Activated gamma-delta T cell treated with anti-CD3 and anti-CD28 coated beads, Interleukin-2, amount 50 U/mL, for 16 hours (primary cell): ENCODE data around the gene NEUROD2.
A peak's percentile ranks its signal among the peaks of the same experiment; 100 is the strongest.

Experiments
- DNase-seq: peaks from one replicate; pipeline ENCODE4 v3.0.0-alpha.2; 2020; ENCODE audit warnings: low read depth

NEUROD2 gene

DNA sequence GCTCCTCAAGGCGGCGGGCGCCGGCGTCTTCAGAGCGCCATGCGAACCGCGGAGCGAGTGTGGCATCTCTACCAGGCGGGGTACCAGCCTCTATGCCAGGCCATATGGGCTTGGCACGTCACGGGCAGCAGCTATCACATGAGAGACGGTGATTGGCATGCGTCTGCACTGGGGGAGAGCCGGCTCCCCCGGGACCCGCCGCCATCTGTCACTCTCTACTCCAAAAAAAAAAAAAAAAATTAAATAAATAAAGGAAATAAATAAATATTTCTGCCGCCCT lies at the start of gene NEUROD2:
TSS of gene NEUROD2 (minus strand) at position 70 of the 280 bp plus-strand sequence. CDS start 1,321 bp downstream, outside the sequence.
- DNase-seq = no peak

DNA sequence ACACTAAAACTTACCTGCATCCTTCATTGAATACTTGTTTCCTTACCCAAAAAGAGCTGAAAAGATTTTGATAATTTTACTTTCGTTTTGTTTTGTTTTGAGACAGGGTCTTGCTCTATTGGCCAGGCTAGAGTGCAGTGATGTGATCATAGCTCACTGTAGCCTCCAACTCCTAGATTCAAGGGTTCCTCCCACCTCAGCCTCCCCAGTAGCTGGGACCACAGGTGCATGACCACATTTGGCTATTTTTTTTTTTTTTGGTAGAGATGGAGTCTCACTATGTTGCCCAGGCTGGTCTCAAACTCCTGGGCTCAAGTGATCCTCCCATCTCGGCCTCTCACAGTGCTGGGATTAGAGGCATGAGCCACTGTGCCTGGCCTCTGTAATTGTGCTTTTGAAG lies 47.4 kb upstream of the NEUROD2 start:
- no peak for DNase-seq

DNA sequence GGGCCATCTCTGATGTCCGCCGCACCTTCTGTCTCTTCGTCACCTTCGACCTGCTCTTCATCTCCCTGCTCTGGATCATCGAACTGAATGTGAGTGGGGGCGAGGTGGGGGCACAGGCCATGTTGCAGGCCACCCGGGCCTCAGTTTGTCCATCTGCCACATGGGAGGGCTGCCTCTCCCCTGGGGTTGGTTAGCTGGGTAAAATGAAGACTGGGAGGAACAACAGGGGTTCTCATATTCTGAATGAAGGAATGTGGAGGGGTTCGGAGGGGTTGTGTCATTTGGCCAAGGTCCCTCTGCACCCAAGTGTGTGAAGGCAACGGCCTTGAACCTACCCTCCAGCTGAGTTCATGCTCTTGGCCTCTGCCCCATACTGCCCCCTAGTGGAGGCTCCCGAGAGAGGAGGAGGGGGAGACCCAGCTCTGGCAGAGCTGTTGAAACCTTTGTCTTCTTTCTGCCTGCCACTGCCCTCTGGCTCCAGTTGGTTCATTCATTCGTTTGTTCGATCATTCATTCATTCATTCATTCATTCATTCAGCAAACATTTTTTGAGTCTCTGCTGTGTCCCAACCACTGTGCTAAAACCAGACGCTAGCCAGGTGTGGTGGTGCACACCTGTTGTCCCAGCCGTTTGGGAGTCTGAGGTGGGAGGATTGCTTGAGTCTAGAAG lies 46.1 kb upstream of the NEUROD2 start:
- DNase-seq = peak; percentile 68

DNA sequence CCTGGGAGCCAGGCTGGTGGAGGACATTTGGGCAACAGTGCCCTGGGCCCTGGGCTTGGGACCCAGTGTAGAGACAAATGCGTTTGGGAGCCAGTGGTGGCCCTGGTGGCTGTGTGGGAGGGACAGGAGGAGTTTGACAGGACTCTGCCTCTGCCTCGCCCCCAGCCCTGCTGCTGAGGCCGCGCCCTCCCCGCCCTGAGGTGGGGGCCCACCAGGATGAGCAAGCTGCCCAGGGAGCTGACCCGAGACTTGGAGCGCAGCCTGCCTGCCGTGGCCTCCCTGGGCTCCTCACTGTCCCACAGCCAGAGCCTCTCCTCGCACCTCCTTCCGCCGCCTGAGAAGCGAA lies 45.6 kb upstream of the NEUROD2 start:
- DNase-seq = no peak

DNA sequence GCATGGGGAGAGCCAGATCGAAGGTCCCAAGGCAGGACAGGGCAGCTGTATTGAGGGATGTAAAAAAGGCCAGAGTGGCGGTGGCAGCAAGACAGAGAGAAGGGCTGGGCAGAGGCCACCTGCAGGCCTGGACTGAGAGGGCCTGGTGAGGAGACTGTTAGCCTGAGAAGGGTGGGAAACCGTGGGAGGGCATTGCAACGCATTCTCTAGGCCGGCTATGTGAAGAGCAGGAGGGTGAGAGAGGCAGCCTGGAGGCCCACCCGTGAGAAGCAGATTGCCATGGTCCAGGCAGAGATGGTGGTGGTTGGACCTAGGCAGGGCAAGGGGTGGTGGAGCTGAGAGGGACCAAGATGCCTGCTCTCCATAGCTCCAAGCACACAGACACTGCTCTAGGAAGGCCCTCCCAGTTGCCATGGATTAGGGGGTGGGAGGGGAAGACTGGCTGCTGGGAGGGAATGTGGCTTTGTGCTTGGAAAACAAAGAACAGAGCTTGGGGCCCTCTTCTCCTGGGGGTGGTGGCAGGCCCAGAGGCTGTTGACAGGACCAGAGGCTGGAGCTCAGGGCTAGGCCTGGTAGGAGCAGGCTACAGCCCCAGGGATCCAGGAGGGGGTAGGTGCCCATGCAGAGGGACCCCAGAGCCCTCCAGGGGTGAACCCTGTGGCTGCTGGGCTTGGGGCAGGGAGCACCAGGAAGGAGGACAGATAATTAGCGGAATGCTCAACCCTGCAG lies 45.0 kb upstream of the NEUROD2 start:
- DNase-seq = no peak

DNA sequence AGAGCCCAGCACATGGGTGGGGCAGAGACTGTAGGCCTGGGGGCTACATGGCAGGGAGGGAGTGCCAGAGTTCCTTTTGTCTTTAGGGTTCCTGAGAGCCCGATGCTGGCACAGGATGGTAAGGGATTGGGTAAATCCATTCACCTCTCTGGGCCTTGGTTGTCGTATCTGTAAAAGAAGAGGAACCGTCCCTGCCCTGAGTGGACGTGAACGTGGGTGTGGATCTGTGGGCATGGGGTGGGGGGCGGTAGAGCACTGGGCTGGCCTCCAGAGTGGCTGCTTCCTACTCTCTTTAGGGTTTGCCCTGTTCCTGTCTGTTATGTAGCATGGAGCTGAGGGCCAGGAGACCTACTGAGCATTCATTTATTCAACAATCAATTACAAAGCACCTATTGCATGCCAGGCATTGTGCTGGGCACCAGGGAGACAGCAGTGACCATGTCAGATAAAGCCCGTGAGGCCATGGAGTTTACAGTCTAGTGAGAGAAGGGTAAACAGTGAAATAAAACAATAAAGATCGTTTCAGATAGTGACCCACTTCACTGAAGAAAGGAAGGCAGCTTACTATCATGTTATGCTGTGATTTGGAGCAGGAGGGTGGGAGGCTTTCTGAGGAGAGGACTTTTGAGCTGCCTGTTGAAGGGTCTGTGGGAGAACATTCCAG lies 44.3 kb upstream of the NEUROD2 start:
- DNase-seq = no peak

DNA sequence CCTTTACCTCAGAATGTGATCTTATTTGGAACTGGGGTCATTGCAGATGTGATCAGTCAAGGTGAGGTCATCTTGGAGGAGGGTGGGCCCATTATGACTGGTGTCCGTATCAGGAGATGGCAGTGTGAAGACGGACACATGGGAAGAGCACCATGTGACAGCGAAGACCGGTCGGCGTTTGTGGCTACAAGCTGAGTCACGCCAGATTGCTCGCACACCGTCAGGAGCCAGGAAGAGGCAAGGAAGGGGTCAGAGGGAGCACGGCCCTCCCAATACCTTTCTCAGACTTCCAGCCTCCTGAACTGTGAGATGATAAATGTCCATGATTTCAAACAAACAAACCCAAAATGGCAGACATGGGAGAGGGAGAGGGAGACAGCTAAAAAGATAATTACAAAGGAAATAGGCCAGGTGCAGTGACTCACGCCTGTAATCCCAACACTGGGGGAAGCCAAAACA lies 42.4 kb upstream of the NEUROD2 start:
- no peak for DNase-seq

DNA sequence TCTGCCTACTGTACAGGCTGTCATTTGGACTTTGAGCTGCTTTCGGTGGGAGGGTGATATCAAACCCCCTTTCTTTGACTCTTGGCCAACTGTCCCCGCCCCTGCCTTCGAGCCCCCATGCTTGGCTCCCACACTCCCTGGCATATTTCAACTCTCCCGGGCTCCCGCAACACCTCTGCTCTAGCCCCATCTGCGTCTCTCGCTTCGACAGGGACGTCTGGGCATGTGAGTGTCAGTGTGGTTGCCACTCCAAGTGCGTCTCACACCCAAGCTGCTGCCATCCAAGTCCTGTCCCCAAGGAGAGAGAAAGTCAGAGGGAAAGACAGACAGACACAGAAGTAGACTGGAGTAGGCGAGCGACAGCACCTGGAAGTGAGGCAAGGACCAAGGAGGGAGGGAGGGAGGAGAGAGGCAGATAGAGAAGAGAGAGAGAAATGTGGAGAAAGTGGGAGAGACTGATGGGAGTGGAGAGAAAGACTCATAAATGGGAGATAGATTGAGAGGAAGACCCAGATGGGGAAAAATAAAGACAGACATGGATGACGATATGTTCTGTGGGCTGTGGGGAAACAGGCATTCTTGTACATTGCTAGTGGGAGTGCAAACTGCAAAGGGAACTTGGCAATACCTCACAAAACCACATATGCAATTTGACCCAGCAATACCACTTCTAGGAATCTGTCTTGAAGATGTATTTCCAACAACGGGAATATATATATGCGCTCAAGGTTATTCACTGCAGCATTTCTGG lies 41.1 kb upstream of the NEUROD2 start:
- DNase-seq = no peak

DNA sequence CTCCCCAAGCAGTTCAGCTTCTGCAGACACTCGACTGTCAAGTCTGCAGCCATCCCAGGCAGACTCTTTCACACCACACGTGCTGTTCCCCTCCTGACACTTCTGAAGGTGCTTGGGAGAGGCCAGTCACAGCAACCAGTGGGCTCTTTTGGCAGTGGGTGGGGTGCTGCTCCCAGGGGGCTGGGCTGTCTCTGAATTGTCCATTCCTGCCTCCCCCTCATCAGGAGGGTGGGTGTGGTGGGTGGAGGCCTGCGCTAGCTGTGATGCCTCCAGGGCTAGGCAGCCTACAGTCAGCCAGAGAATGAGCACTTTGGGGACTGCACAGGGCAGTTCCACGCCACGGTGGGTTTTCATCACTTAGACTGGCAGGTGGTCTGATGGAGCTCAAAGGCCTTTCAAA lies 39.5 kb upstream of the NEUROD2 start:
- no peak for DNase-seq

DNA sequence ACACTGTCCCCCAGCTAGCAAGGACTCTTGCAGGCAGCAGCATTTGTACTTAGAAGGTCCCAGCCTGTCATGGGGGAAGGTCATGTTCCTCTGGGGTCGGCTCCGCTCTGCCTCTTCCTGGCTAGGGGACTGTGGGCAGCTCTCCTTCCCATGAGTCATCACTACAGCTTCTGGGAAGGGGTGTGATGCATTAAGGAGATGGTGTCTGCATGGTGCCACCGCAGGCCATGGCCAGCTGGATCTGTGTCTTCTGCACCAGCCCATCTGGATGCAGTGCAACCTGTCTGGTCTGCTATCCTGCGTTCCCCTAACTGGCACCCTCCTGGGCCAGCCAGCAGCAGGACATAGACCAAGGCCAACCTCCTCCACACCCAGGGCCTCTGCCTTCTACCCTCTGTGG lies 35.6 kb upstream of the NEUROD2 start:
- no peak for DNase-seq

DNA sequence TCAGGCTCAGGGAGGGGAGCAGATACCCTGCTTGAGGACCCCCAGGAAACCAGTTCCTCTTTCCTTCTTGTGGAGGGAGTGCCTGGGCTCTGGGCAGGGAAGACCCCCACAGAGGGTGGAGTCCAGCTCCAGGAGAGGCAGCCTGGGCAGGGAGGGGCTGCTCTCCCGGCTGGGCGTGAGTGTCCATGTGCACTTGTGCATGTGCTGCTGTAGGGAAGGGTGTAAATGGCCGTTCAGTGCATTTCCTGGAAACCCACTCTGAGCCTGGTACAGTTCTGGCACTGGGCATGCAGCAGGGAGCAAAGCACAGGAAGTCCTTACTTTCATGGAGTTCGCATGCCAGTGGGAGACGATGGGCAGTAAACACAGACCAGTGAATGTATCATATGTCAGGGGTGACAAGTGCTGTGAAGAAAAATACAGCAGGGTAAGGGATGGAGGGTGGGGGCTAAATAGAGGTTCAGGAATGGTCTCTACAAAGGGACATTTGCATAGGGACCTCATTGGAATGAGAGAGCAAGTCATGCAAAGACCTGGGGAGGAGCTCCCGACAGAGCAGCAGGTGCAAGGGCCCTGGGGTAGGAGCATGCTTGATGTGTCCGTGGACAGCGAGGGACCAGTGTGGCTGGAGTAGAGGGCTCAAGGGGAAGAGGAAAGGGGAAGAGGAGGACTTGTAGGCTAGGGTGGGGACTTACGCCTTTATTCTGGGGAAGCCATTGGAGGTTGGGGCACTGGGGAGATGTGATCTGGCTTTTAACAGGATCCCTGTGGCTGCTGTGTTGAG lies 34.8 kb upstream of the NEUROD2 start:
- DNase-seq = no peak

DNA sequence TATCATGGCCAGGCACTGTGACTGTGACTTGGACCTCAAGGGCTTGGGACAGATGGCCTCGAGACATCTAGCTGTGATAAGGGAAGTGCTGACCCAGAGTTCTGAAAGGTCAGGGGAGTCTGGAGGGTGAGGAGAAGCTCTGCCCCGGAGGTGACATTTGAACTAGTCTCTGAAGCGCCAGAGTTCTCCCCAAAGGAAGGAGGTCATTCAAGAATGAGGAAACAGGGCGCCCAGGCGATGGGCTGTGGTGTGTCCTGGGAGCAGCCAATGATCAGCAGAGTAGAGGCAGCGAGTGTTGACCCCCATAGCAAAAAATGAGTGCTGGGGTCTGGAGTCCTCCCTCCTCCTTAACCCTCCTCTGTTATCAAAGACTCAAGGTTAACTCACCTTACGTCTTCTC lies 34.2 kb upstream of the NEUROD2 start:
- DNase-seq = no peak

DNA sequence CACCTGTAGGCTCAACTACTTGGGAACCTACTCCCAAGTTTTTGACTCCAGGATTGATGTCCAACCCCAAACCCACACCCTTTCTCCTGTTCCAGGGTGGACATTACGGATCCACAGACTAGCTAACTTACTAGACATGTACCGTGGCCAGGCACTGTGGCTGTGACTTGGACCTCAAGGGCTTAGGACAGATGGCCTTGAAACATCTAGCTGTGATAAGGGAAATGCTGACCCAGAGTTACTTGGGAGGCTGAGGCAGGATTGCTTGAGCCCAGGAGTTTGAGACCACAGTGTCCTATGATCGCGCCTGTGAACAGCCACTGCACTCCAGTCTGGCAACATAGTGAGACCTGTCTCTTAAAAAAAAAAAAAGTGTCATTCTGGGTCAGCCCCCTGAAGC lies 33.4 kb upstream of the NEUROD2 start:
- no peak for DNase-seq

DNA sequence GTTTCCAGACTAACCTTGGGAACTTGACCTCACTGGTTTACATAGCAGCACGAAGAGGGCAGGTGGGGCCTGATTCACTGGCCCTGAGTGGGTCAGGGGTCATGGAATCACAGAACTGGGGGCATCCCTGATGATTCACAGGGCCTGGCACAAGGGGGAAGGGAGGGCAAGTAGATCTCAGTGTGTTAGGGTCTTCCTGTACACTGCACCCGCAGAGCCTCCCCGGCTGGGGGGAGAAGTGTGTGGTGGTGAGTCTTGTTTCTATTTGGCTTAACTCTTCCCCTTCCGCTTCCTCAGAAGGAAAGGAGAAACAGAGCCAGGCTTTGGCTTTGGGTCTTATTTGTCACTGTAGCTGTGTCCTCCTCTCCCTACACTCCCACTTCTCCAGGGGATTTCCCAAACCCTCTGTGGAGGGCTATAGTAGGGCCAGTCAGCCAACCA lies 32.9 kb upstream of the NEUROD2 start:
- DNase-seq = no peak

DNA sequence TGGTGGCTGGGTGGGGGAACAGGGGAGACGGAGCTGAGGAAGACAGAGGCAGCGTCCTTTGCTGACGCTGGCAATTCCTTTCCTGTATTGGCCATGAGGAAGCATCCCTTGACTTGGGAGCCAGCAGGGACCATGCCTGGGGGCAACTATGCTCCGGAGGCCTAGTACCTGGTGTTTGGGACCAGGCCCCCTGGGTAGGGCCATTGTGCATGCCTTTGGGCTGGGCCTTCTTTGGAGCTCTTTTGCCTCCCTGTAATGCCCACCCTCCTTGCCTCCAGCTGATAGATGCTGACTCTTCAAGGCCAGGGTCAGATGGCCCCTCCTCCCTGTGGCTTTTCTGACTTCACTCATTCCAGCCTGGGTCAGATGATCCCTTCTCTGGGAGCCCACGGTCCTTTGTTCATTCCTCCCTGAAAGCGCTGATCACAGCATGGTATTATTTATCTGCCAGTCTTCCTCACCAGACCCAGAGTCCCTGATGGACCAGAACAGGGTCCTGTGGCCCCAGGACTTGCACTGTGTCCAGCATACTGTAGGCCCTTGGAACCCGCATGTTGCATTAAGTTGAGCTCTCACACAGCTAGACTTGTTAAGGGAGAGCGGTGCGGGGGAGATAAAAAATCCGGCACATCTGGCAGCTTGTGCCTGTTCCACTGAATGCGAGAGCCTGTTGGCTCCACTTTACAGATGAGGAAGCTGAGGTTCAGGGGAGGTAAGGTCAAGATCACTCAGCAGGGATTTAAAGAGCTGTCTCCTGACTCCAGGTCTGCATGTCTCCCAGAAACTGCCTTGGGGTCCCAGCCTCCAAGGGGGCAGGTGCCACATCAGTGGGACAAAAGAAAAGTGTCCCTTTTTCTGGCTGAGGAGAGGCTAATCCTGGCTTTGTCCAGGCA lies 32.1 kb upstream of the NEUROD2 start:
- no peak for DNase-seq

DNA sequence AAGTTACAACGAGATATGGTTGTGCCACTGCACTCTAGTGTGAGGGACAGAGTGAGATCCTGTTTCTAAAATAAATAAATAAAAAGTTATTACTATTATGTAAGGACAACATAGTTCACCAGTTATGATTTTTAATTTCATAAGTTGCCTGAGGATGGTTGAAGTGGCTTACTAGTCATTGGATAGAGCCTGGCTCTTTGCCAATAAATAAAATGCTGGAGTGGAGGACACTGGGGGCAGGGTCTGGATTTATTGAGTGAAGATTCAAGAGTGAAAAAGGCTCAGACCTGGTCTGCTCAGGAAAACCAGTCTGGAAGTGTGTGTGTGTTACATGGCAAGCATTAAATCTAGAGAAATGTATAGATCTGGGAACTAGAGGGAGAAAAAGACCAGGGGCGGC lies 31.3 kb upstream of the NEUROD2 start:
- DNase-seq = no peak

DNA sequence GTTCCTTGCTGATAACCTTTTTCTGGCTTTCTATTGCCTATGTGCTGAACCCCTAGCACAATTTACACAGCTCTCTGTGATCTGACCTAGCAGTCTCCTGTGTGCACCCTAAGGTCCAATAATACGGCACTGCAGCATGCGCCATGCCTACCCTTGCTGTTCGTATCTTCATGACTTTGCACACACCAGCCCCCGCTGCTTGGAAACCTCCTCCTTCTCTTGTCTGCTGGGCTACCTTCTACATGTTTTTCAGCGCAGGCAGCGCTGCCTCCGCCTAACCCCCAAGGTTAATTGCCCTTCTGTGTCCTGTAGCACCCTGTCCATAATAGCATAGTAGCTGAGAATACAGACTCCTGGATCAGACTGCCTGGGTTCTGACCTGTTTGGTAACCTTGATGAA lies 30.6 kb upstream of the NEUROD2 start:
- DNase-seq = no peak

DNA sequence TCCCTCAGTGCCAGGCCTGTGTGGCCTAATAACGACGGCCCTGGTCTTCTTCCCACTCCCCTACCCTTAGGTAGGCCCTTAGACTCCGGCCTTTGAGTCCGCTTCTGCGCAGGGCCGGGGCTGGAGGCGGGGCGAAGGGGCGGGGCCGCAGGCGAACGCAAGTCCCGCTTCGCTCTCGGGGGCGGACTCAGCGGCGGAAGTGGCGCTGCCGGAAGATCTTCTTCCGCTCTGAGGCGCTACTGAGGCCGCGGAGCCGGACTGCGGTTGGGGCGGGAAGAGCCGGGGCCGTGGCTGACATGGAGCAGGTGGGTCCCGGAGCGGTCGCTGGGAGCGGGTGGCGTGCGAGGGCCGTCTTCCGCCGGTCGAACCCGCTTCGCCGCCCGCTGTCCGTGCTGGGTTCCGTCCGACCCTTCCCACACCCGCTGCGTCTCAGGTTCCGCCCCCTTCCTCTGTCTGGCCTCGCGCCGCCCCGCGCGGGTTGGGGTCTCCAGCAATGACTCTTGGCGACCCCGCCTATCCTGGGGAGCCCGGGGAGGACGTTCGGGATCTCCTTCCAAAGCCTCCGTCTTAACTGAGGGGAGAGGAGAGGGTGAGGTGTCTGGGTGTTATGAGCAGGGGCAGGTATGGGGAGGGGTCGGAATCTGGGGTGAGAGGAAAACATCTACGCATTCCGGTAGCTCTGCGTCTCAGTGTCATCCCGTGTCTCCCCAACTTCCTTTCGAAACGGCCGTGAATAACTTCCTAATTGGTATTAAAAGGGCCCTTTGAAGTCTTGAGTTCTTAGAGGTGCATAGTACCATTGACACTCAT lies 29.4 kb upstream of the NEUROD2 start, which contains the start of gene STARD3:
TSS of gene STARD3 (plus strand) at position 218 of the 810 bp plus-strand sequence. CDS start 16,388 bp downstream, outside the sequence.
- peak; percentile 83 for DNase-seq

DNA sequence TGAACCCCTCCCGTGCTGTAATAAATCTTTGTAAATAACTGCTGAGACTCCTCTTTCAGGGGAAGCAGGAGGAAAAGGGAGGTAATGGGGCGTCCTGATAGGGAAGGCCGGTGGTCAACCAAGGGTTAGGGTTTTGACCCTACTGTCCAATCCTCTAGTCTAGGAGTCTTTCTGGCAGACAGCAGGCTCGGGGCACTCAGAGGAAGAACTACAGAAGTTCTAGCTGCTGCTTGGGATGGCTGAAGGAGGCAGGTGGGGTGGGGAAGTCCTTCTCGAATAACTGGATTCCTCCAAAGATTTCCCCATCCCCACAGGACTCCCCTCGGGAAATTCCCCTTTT lies 28.8 kb upstream of the NEUROD2 start:
- DNase-seq = no peak

DNA sequence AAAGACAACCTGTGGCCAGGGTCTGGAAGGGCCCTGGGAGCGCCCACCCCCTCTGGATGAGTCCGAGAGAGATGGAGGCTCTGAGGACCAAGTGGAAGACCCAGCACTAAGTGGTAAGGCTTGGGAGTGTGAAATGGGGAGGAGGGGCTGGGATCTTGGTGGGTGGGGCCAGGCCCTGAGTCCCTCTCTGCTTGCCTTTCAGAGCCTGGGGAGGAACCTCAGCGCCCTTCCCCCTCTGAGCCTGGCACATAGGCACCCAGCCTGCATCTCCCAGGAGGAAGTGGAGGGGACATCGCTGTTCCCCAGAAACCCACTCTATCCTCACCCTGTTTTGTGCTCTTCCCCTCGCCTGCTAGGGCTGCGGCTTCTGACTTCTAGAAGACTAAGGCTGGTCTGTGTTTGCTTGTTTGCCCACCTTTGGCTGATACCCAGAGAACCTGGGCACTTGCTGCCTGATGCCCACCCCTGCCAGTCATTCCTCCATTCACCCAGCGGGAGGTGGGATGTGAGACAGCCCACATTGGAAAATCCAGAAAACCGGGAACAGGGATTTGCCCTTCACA lies 28.0 kb upstream of the NEUROD2 start:
- DNase-seq = no peak
